NCI-H1048 (cell line): Measurements from ENCODE around the gene SHH.
"Not testable (repeated sequence)": the region's sequence is repeated elsewhere in the genome, so short reads cannot be mapped to it uniquely, and the experiment has no call there.

Source experiments
- DNase-seq: peaks from one replicate; lab custom pipeline; 2025; lab: John Stamatoyannopoulos, UW

SHH gene

DNA sequence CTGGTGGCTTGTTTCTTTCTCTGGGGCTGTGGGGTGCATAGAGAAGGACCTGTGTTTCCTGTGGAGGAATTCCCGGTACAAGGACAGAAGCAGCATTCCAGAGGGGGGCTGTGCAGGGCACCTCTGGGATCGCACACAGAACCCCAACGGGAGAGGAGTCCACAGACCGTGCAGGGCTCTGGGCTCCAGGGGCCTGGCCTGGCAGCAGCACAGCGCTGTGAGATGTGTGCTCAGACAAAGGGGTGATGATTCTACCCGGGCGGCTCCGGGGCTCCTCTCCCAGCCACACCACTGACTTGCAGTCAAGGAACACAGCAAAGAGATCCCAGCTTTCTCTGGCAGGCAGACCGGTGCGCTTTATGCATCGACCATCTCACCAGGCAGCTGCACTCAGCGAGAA is 6.9 kb upstream of the SHH start:
- DNase-seq, result no peak

- DNase-seq, result no peak
Observed at GRCh38 chr7:155818820-155819168, 6.5 kb upstream of the SHH start.

DNA sequence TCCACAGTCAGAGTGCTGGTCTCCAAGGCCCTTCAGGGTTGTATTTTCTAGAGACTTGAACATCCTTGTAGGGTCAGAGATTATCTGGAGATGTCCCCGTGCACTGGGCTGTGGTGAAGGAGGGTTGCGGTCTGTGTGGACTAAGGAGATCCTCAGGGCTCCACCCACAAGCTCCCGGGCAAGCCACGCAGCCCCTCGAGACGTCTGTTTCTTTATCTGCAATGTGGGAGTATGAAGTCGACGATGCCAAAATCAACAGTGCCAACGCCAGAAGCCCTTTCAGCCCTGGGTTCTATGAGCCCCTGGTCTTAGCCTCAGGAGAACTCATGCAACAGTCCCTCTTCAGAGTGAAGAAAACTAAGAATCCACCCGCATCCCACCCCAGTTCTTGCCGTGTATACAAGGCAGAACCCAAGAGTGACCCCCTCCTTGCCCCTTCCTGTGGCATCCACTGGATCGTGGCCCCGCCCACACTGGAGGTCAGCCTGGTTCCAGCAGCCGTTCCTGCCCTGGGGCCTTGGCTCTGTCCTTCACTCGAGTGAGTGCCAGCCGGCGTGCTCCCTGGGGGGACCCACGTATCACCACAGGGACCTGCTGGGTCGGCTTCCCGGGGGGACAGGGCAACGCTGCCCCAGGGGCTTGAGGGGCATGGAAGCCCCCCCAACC is 6.0 kb upstream of the SHH start:
- no peak for DNase-seq

DNA sequence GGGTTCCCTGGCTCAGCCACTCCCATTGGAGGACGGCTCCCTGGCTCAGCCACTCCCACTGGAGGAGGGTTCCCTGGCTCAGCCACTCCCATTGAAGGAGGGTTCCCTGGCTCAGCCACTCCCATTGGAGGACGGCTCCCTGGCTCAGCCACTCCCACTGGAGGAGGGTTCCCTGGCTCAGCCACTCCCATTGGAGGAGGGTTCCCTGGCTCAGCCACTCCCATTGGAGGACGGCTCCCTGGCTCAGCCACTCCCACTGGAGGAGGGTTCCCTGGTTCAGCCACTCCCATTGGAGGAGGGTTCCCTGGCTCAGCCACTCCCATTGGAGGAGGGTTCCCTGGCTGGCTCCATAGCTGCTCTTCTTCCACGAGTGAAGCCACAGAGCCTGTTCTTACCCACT is 5.3 kb upstream of the SHH start:
- DNase-seq, result not testable (repeated sequence)

GRCh38 chr7:155816996-155817395 is 4.7 kb upstream of the SHH start:
- DNase-seq, result no peak

- no peak for DNase-seq
Observed at GRCh38 chr7:155816192-155816508, 3.9 kb upstream of the SHH start.

- no peak for DNase-seq
Observed at GRCh38 chr7:155815332-155816191, 3.3 kb upstream of the SHH start.

- DNase-seq, result no peak
Observed at GRCh38 chr7:155814316-155815276, 2.3 kb upstream of the SHH start.

GRCh38 chr7:155813546-155814315 is 1.5 kb upstream of the SHH start:
- no peak for DNase-seq

DNA sequence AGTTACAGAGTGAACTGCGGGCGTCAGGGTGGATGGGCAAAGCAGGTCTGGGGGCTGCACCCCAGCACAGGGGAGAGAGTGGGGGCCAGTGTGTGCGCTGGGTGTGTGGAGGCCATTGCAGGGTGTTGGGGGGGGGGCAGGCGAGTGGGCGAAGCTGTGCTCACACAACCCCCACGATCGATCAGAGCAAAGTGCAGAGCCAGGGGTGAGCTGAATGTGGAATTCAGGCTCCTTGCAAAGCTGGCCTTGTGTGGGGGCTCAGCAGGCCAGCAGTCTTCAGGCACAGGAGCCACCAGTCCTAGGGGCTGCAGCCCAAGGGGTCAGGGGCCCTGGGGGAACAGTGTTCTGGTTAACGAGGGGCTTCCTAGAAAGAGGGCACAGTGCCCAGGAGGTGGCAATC is 862 bp upstream of the SHH start:
- no peak for DNase-seq

- DNase-seq, result no peak
Observed at GRCh38 chr7:155811560-155811894, 736 bp downstream of the SHH start.

GRCh38 chr7:155810770-155811559 is 1.3 kb downstream of the SHH start:
- no peak for DNase-seq

- no peak for DNase-seq
Observed at GRCh38 chr7:155809947-155810769, 2.1 kb downstream of the SHH start.

- DNase-seq, result no peak
Observed at GRCh38 chr7:155809332-155809946, 2.8 kb downstream of the SHH start.

- no peak for DNase-seq
Observed at GRCh38 chr7:155808549-155809331, 3.5 kb downstream of the SHH start.

DNA sequence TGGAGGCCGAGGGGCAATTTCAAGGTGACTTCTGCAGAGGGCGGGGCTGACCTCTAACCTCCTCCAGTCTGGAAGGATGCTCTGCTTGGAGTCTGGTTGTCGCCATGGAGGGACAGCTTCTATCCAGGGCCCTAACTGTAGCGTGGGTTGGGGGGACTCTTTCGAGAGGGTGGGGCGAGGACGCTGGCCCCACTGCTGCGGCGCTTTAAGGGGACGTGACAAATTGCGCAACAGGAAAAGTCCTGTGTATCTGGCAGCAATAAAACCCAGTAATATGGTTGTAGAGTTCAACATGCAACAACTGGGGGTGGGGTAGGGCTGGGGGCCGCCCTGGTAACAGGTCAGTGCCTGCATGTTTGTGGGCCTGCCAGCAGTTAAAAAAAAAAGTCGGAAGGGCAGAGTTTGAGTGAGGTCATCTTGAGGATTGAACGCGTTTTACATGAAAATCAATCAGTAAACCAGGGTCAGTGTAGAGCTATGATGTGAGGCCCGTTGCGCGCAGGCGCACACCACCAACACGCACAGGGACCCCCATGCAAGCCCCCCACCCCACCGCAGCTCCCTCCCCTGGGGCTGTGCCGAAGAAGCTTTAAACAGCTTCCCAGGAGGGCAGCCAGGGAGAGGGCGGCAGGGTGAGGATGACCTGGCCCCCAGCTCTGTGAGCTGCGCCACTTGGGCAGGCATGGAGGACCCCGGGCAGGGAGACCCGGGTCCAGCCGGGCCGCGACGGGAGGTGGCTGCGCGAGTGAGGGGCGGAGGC is 4.3 kb downstream of the SHH start:
- DNase-seq, result no peak

GRCh38 chr7:155807065-155807671 is 5.1 kb downstream of the SHH start:
- no peak for DNase-seq
